Activated CD4-positive, alpha-beta T cell treated with anti-CD3 and anti-CD28 coated beads, Interleukin-2, amount 10 ng/mL, durations not matched to agents 7 days and 5 days (primary cell): ENCODE data around the gene TNFSF12. TPM values are rescaled to one million over a fixed set of nuclear protein-coding genes. Genes with fewer than 3 reads are reported as not detected.

ENCODE experiments used
- CTCF ChIA-PET: fragments of 350-600 bp; sonication (Branson Sonifier 250); formaldehyde crosslinking; loops from one replicate; lab custom pipeline; 2021; ENCODE audit warnings: antibody characterized with exemption; lab: Charles Lee
- POLR2A ChIA-PET: fragments of 350-600 bp; sonication (Branson Sonifier 250); formaldehyde crosslinking; loops from one replicate; lab custom pipeline; 2021; ENCODE audit warnings: antibody characterized with exemption; lab: Charles Lee
- DNase-seq: peaks from one replicate; pipeline ENCODE4 v3.0.0-alpha.2; 2020
- H3K27ac Mint-ChIP-seq: one replicate; pipeline ENCODE4 v1.8.0; 2021; ENCODE audit warnings: mild to moderate bottlenecking, moderate library complexity, mixed read lengths
- H3K27me3 Mint-ChIP-seq: one replicate; pipeline ENCODE4 v1.8.0; 2021; ENCODE audit warnings: mixed read lengths
- H3K36me3 Mint-ChIP-seq: one replicate; pipeline ENCODE4 v1.8.0; 2021; ENCODE audit warnings: low read depth, mixed read lengths
- H3K4me1 Mint-ChIP-seq: one replicate; pipeline ENCODE4 v1.8.0; 2021; ENCODE audit warnings: mixed read lengths
- H3K4me3 Mint-ChIP-seq: one replicate; pipeline ENCODE4 v1.8.0; 2021; ENCODE audit warnings: mild to moderate bottlenecking, moderate library complexity, mixed read lengths
- H3K9me3 Mint-ChIP-seq: one replicate; pipeline ENCODE4 v1.8.0; 2021; ENCODE audit warnings: mixed read lengths
- total RNA-seq, 2 experiments: library from RNA; stranded (reverse); gene quantifications; one replicate each; pipeline ENCODE4 v1.2.3, GENCODE V29; 2021

The TNFSF12 gene
- total RNA-seq, 2 experiments from 2014 or later: 79.6 to 82.5 TPM

DNA sequence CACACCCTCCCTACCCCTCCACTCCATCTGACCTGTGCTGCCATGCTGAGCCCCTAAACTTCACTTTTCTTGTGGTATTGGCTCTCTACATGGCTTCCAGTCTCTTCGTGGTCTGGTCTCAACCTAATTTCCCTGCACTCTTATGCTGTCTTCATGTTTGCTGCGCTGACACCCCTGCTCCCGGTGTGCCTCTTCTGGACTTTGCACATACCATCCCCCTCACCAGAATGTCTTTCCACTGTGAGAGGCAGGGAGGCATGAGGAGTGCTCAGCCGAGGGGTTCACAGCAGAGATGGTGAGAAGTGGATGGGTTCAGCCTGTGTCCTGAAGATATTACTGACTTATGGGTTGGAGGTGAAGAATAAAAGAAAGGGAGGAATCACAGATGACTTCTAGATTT, 2.5 kb downstream of the TNFSF12 start:
- Mint-ChIP-seq H3K27ac (peak overlapping the region; percentile 85), H3K27me3 (no peaks in the 10 kb centered on the region), H3K36me3 (peaks cover 48% of the 10 kb centered on the region), H3K9me3 (no peaks in the 10 kb centered on the region), H3K4me1 (peaks cover 67% of the 10 kb centered on the region), H3K4me3 (peak overlapping the region; percentile 84)
- ChIA-PET POLR2A (no interaction called here), CTCF (interaction anchor here (0.8 to 1.8 kb wide), 3 partner anchors 9 to 38 kb away, joined by 4 to 14 read pairs (median 7); no protein-coding TSS in a partner anchor)
- DNase-seq: no peak

DNA sequence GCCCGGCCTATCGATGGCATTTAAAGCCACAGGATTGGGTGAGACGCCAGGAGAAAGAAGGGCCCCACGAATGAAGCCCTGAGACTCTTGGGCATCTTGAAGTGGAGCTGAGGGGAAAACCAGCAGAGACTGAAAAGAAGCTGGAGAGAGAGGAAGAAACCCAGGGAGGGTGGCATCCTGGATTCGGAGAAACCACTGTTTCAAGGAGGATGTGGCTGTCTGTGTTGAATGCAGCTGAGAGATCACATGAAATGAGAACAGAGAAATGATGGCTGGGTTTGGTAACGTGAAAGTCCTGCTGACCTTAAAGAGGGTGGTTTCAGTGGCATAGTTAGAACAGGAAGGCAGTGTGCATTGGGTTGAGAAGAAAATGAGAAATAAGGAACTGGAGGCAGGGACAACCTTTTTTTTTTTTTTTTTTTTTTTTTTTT, 3.8 kb downstream of the TNFSF12 start:
- peak overlapping the region; percentile 52 for H3K4me3 Mint-ChIP-seq
- H3K4me1 Mint-ChIP-seq: peaks cover 71% of the 10 kb centered on the region
- ChIA-PET POLR2A (interaction anchor here (0.6 to 1.0 kb wide), 3 partner anchors 21 to 62 kb away, joined by 3 to 4 read pairs (median 4); no protein-coding TSS in a partner anchor), CTCF (interaction anchor here (0.6 to 1.8 kb wide), 5 partner anchors 8 to 116 kb away, joined by 4 to 14 read pairs (median 4); partner anchors contain the start of gene MPDU1)
- DNase-seq: peak; percentile 82
- H3K27me3 Mint-ChIP-seq: no peaks in the 10 kb centered on the region
- peak overlapping the region; percentile 89 for H3K27ac Mint-ChIP-seq
- peaks cover 53% of the 10 kb centered on the region for H3K36me3 Mint-ChIP-seq
- H3K9me3 Mint-ChIP-seq: no peaks in the 10 kb centered on the region

DNA sequence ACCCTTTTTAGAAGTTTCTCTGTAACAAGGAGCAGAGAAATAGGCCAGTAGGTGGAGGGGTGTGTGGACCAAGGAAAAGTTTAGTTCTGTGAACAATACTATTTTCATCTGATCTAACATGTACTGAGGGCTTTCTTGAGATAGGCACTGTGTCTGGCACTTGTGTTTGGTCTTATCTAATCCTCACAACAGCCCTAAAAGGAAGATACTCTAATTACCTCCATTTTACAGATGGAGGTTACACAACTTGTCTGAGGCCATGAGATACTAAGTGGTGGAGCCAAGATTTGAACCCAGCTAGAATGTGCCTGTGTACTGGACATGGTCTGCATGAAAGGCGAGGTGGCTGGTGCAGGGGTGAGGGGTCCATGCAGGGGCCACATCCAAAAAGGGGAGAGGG, 4.5 kb downstream of the TNFSF12 start:
- POLR2A ChIA-PET: no interaction called here

DNA sequence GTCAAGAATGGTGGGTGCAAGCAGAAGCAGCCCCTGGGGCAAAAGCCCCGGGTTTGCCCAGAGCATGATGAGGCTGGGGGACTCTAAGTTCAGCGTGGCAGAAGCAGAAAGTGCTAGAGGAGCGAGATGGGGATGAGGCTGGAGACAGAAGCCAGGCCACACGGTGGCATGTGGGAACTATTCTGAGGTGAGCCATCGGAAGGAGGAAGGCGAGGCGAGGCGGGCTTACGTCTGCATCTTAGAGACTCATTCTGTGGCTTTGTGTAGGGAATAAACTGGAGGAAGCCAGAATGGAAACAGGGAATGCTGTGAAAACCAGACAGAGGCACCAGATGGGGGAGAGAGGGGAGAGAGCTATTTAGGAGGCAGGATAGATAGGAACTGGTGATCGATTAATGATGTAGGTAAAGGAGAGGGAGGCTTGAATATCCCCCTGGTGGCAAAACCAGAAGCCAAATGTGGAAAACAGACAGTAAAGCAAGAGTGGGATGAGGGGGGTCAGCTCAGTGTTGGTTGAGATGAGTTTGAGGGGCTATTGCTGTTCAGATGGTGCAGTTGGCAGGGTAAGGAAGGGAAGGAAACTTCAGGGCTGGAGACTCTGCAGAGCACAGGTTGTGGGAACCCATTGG, 6.6 kb downstream of the TNFSF12 start:
- Mint-ChIP-seq H3K27ac (peak overlapping the region; percentile 66), H3K36me3 (peaks cover 46% of the 10 kb centered on the region), H3K4me1 (peaks cover 80% of the 10 kb centered on the region), H3K4me3 (no peak overlapping the region), H3K27me3 (no peaks in the 10 kb centered on the region), H3K9me3 (no peaks in the 10 kb centered on the region)
- no peak for DNase-seq
- ChIA-PET POLR2A (no interaction called here), CTCF (interaction anchor here (0.6 to 0.7 kb wide), 2 partner anchors 9 to 39 kb away, joined by 3 read pairs; no protein-coding TSS in a partner anchor)

More for the DNA sequence above, 4.5 kb downstream of the TNFSF12 start:
- H3K4me1 Mint-ChIP-seq: peaks cover 73% of the 10 kb centered on the region
- DNase-seq: no peak
- H3K27ac Mint-ChIP-seq: peak overlapping the region; percentile 89
- H3K9me3 Mint-ChIP-seq: no peaks in the 10 kb centered on the region
- H3K27me3 Mint-ChIP-seq: no peaks in the 10 kb centered on the region
- H3K36me3 Mint-ChIP-seq: peaks cover 52% of the 10 kb centered on the region
- CTCF ChIA-PET: interaction anchor here (0.8 to 1.7 kb wide), 2 partner anchors 31 to 117 kb away, joined by 3 to 4 read pairs; partner anchors contain the start of gene MPDU1
- H3K4me3 Mint-ChIP-seq: peak overlapping the region; percentile 52

DNA sequence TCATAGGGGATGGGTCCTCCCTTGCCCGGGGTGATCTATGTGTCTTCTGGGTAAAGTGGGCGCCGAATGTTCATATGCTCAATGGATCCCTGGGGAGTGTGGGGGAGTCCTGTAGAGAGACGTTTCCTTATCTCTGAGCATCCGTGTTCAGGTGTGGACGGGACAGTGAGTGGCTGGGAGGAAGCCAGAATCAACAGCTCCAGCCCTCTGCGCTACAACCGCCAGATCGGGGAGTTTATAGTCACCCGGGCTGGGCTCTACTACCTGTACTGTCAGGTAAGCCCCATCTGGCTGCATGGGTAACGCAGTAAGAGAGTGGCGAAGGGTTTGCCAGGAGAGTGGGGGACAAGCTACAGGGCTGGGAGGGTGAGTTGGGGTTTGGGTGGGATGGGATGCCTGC, 7.8 kb downstream of the TNFSF12 start:
- DNase-seq: no peak
- POLR2A ChIA-PET: no interaction called here
- no peak overlapping the region for H3K4me3 Mint-ChIP-seq
- CTCF ChIA-PET: interaction anchor here (0.5 to 1.2 kb wide), 4 partner anchors 33 to 96 kb away, joined by 3 to 6 read pairs (median 3); no protein-coding TSS in a partner anchor
- peaks cover 40% of the 10 kb centered on the region for H3K36me3 Mint-ChIP-seq
- peaks cover 75% of the 10 kb centered on the region for H3K4me1 Mint-ChIP-seq
- H3K27me3 Mint-ChIP-seq: no peaks in the 10 kb centered on the region
- peak overlapping the region; percentile 7 for H3K27ac Mint-ChIP-seq
- no peaks in the 10 kb centered on the region for H3K9me3 Mint-ChIP-seq

DNA sequence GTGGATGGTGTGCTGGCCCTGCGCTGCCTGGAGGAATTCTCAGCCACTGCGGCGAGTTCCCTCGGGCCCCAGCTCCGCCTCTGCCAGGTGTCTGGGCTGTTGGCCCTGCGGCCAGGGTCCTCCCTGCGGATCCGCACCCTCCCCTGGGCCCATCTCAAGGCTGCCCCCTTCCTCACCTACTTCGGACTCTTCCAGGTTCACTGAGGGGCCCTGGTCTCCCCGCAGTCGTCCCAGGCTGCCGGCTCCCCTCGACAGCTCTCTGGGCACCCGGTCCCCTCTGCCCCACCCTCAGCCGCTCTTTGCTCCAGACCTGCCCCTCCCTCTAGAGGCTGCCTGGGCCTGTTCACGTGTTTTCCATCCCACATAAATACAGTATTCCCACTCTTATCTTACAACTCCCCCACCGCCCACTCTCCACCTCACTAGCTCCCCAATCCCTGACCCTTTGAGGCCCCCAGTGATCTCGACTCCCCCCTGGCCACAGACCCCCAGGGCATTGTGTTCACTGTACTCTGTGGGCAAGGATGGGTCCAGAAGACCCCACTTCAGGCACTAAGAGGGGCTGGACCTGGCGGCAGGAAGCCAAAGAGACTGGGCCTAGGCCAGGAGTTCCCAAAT, 8.4 kb downstream of the TNFSF12 start:
- Mint-ChIP-seq H3K4me1 (peaks cover 69% of the 10 kb centered on the region), H3K9me3 (no peaks in the 10 kb centered on the region), H3K4me3 (no peak overlapping the region), H3K27ac (no peak overlapping the region), H3K27me3 (no peaks in the 10 kb centered on the region), H3K36me3 (peaks cover 36% of the 10 kb centered on the region)
- POLR2A ChIA-PET: no interaction called here
- DNase-seq: no peak
- CTCF ChIA-PET: interaction anchor here (0.5 to 1.8 kb wide), 9 partner anchors 8 to 235 kb away, joined by 3 to 6 read pairs (median 3); partner anchors contain the start of gene TNFSF12

DNA sequence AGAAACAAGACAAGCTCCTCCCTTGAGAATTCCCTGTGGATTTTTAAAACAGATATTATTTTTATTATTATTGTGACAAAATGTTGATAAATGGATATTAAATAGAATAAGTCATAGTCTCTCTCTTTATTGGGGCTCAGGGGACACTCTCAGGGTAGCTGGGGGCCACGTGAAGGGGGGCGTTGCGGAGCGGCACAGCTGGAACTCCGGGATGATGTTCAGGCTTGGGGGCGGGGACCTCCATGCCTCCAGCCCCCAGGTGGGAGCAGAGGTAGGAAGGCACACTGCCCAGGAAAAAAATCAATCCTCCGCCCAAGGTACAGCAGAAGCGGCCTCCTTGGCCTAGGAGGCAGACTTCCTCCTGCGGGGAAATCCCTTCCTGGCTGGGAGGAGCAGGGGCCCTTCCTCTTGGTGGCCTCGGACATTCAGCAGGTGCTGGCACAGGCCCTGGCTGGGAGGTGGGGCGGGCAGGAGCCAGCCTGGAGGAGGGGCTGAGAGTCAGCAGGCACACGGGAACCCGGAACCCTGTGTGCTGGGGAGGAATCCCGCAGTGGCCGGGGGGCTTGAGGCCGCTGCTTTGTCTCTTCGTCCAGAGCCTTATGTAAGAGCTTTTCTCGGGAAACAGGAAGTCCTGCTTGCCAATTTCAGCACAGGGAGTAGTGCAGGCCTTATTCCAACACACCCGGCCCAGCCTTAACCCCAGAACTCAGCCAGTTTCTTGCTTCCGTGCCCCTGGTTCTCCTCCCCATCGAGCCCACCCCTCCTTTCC, 9.1 kb downstream of the TNFSF12 start:
- peaks cover 69% of the 10 kb centered on the region for H3K4me1 Mint-ChIP-seq
- H3K9me3 Mint-ChIP-seq: no peaks in the 10 kb centered on the region
- H3K36me3 Mint-ChIP-seq: peaks cover 39% of the 10 kb centered on the region
- H3K4me3 Mint-ChIP-seq: no peak overlapping the region
- no peaks in the 10 kb centered on the region for H3K27me3 Mint-ChIP-seq
- DNase-seq: no peak
- peak overlapping the region; percentile 82 for H3K27ac Mint-ChIP-seq
- ChIA-PET CTCF (interaction anchor here (0.9 to 1.8 kb wide), 11 partner anchors 9 to 236 kb away, joined by 3 to 6 read pairs (median 3); partner anchors contain the start of genes FXR2 and TNFSF12), POLR2A (interaction anchor here (0.6 kb wide), 2 partner anchors 42 to 689 kb away, joined by 3 to 11 read pairs; no protein-coding TSS in a partner anchor)

DNA sequence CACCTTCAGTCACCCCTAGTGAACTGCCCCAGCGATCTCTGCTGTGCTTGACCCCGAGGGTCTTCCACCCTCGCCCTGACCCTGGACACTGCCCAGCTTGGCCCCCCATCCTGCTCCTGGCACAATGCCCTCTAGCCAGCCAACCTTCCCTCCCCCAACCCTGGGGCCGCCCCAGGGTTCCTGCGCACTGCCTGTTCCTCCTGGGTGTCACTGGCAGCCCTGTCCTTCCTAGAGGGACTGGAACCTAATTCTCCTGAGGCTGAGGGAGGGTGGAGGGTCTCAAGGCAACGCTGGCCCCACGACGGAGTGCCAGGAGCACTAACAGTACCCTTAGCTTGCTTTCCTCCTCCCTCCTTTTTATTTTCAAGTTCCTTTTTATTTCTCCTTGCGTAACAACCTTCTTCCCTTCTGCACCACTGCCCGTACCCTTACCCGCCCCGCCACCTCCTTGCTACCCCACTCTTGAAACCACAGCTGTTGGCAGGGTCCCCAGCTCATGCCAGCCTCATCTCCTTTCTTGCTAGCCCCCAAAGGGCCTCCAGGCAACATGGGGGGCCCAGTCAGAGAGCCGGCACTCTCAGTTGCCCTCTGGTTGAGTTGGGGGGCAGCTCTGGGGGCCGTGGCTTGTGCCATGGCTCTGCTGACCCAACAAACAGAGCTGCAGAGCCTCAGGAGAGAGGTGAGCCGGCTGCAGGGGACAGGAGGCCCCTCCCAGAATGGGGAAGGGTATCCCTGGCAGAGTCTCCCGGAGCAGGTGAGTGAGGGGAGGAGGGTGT, 9.9 kb downstream of the TNFSF12 start, which contains the start of gene TNFSF13:
Gene TNFSF13 (plus strand): TSS at position 207 of the 776 bp plus-strand sequence. CDS start 290 bp downstream, at position 497.
- DNase-seq: no peak
- POLR2A ChIA-PET: interaction anchor here (0.6 kb wide), 2 partner anchors 43 to 688 kb away, joined by 3 to 11 read pairs; no protein-coding TSS in a partner anchor
- H3K27me3 Mint-ChIP-seq: no peaks in the 10 kb centered on the region
- H3K9me3 Mint-ChIP-seq: no peaks in the 10 kb centered on the region
- peak within 1 kb of the TSS; percentile 82 for H3K27ac Mint-ChIP-seq
- H3K4me3 Mint-ChIP-seq: no peak within 1 kb of the TSS
- H3K4me1 Mint-ChIP-seq: peaks cover 64% of the 10 kb centered on the region
- peaks cover 36% of the 10 kb centered on the region for H3K36me3 Mint-ChIP-seq
- CTCF ChIA-PET: interaction anchor here (0.7 to 1.8 kb wide), 8 partner anchors 10 to 237 kb away, joined by 3 to 5 read pairs (median 3); partner anchors contain the start of genes FXR2 and TNFSF12

DNA sequence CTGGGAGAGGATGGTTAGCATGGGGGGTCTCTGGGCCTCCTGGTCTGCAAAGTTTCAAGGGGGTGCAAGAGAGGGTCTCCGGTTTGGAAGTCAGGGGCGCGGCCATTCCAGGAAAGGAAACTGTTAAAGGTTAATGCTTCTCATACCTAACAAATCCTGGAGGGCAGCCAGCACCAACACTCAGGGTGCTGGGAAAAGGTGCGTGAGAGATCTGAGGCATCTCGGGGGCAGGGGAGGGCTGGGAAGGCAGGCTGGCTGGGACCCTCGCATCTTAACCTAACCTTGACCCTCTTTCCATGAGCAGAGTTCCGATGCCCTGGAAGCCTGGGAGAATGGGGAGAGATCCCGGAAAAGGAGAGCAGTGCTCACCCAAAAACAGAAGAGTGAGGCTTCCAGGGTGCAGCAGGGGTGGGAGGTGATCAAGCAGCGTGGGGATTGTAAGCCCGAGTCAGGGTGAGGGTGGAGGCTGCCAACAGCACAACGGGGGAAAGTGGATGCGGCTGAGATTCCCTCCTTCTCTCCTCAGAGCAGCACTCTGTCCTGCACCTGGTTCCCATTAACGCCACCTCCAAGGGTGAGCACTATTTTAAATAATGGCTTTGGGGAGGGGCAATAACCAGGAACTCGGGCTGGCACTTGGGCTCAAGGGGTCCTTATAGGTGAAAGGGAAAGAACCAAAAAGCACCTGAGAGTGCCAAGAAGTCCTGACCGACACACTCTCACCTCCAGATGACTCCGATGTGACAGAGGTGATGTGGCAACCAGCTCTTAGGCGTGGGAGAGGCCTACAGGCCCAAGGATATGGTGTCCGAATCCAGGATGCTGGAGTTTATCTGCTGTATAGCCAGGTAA, 10.7 kb downstream of the TNFSF12 start:
- Mint-ChIP-seq H3K36me3 (peaks cover 40% of the 10 kb centered on the region), H3K4me1 (peaks cover 68% of the 10 kb centered on the region), H3K9me3 (no peaks in the 10 kb centered on the region), H3K27ac (peak overlapping the region; percentile 82), H3K27me3 (no peaks in the 10 kb centered on the region), H3K4me3 (no peak overlapping the region)
- CTCF ChIA-PET: interaction anchor here (0.6 to 3.3 kb wide), 38 partner anchors 7 to 224 kb away, joined by 3 to 38 read pairs (median 6); partner anchors contain the start of genes ACAP1, CD68, CHRNB1 and FGF11
- POLR2A ChIA-PET: interaction anchor here (1.5 kb wide), 1 partner anchor 128 kb away, joined by 4 read pairs; the partner anchor contains the start of gene WRAP53
- DNase-seq: no peak

DNA sequence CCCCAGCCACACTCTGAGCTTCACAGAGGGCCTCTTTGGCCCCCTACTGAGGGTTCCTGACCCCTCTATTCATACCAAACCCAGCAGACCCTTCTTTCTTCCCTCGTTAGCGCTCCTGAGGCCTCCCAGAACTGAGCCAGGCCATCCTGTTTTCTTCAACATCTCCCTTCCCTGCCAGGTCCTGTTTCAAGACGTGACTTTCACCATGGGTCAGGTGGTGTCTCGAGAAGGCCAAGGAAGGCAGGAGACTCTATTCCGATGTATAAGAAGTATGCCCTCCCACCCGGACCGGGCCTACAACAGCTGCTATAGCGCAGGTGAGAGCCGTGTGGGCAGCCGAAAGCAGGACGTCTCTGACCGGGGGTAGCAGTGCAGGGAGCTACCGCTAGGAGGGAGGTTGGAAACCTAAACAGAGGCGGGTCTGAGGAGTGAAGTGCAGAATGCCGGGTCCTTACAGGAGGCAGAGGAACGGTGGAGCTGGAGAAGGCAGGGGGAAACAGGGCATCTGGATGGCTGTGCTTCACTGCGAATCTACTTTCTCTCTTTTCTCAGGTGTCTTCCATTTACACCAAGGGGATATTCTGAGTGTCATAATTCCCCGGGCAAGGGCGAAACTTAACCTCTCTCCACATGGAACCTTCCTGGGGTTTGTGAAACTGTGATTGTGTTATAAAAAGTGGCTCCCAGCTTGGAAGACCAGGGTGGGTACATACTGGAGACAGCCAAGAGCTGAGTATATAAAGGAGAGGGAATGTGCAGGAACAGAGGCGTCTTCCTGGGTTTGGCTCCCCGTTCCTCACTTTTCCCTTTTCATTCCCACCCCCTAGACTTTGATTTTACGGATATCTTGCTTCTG, 11.5 kb downstream of the TNFSF12 start:
- peak overlapping the region; percentile 93 for H3K27ac Mint-ChIP-seq
- H3K36me3 Mint-ChIP-seq: peaks cover 35% of the 10 kb centered on the region
- peaks cover 64% of the 10 kb centered on the region for H3K4me1 Mint-ChIP-seq
- H3K9me3 Mint-ChIP-seq: no peaks in the 10 kb centered on the region
- DNase-seq: peak; percentile 65
- ChIA-PET POLR2A (interaction anchor here (0.6 to 1.5 kb wide), 2 partner anchors 10 to 127 kb away, joined by 3 to 4 read pairs; partner anchors contain the start of gene WRAP53), CTCF (interaction anchor here (0.6 to 3.3 kb wide), 53 partner anchors 8 to 249 kb away, joined by 3 to 38 read pairs (median 6); partner anchors contain the start of genes ACAP1, CD68, CHRNB1 and FGF11)
- H3K27me3 Mint-ChIP-seq: no peaks in the 10 kb centered on the region
- peak overlapping the region; percentile 81 for H3K4me3 Mint-ChIP-seq
